K562 (cell line): ENCODE results near the gene ACSF2. TPM values are rescaled to one million over a fixed set of nuclear protein-coding genes. Genes with fewer than 3 reads are reported as not detected.

ENCODE experiments used
- CBX8 ChIP-seq: fragments of 200-600 bp; sonication (generic); IDR thresholded peaks from 2 replicates; pipeline ENCODE4 v1.6.1; 2012; ENCODE audit warnings: borderline replicate concordance, mixed run types, low read depth, mild to moderate bottlenecking, moderate library complexity, mixed read lengths, low read length, control low read depth, inconsistent platforms; ENCODE audit not compliant: poor library complexity, severe bottlenecking; ENCODE audit errors: extremely low read depth
- polyA plus RNA-seq, 8 experiments: library from polyadenylated mRNA; depleted of rRNA in 4 of 8; stranded (reverse) in 5 of 8; unstranded in 3 of 8; fragments of >200 nt; fragmentation: Nextera tagmentation in 2 of 8; fragmentation: Illumina TruSeq in 1 of 8; extraction: Ambion mirVana in 2 of 8; extraction: Trizol in 1 of 8; gene quantifications; 2 replicates each; pipeline versions ENCODE4 v1.2.1 to v1.2.3, GENCODE V29; 2011 to 2014; ENCODE audit warnings: inconsistent platforms in 1 of 8, missing spikeins in 1 of 8
- total RNA-seq, 7 experiments: library from RNA; depleted of rRNA in 6 of 7; stranded (reverse); fragments of >200 nt in 6 of 7; fragmentation: Illumina TruSeq in 2 of 7; extraction: Trizol in 2 of 7; gene quantifications; 2 replicates each; pipeline versions ENCODE4 v1.2.1 to v1.2.3, GENCODE V29; 2011 to 2021; ENCODE audit warnings: low replicate concordance in 1 of 7
- TF ChIP-seq, protein P1 (sequence below): fragments of 450-650 bp; IDR thresholded peaks from 2 replicates; pipeline ENCODE4 v1.6.1; 2016; ENCODE audit warnings: mild to moderate bottlenecking, moderate library complexity

The ACSF2 gene
- total and polyA plus RNA-seq, 9 of the 15 experiments (the other 6 are each of a cell fraction or from before 2014, with no cell fraction given): 0.89 to 6.1 (median 3.5) TPM

DNA sequence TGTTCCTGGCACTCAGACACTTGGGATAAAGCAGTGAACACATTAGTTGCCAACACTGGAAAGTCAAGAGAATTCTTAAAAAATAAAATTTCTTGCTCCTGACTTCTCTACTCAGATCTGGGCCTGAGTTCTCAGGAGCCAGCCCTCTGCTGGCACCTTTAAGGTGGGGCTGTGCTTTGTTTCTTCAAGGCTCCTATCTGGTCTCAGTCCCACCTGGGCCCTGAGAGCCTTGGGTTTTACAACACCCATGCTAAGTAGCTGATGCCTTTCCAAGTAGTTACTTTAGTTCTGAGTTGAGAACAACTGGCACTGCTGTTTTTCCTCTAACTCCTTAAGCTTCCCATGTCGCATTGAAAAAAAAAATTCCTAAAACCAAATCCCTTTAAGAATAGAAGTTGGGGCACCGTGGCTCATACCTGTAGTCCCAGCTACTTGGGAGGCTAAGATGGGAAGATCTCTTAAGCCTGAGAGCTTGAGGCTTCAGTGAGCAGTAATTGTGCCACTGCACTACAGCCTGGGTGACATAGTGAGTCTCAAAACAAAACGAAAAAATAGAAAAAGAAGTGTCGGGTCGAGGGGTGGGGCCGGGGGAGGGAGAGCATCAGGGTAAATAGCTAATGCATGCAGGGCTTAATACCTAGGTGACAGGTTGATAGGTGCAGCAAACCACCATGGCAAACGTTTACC is 26.1 kb downstream of the ACSF2 start (continued):
- TF ChIP-seq, protein P1, sequence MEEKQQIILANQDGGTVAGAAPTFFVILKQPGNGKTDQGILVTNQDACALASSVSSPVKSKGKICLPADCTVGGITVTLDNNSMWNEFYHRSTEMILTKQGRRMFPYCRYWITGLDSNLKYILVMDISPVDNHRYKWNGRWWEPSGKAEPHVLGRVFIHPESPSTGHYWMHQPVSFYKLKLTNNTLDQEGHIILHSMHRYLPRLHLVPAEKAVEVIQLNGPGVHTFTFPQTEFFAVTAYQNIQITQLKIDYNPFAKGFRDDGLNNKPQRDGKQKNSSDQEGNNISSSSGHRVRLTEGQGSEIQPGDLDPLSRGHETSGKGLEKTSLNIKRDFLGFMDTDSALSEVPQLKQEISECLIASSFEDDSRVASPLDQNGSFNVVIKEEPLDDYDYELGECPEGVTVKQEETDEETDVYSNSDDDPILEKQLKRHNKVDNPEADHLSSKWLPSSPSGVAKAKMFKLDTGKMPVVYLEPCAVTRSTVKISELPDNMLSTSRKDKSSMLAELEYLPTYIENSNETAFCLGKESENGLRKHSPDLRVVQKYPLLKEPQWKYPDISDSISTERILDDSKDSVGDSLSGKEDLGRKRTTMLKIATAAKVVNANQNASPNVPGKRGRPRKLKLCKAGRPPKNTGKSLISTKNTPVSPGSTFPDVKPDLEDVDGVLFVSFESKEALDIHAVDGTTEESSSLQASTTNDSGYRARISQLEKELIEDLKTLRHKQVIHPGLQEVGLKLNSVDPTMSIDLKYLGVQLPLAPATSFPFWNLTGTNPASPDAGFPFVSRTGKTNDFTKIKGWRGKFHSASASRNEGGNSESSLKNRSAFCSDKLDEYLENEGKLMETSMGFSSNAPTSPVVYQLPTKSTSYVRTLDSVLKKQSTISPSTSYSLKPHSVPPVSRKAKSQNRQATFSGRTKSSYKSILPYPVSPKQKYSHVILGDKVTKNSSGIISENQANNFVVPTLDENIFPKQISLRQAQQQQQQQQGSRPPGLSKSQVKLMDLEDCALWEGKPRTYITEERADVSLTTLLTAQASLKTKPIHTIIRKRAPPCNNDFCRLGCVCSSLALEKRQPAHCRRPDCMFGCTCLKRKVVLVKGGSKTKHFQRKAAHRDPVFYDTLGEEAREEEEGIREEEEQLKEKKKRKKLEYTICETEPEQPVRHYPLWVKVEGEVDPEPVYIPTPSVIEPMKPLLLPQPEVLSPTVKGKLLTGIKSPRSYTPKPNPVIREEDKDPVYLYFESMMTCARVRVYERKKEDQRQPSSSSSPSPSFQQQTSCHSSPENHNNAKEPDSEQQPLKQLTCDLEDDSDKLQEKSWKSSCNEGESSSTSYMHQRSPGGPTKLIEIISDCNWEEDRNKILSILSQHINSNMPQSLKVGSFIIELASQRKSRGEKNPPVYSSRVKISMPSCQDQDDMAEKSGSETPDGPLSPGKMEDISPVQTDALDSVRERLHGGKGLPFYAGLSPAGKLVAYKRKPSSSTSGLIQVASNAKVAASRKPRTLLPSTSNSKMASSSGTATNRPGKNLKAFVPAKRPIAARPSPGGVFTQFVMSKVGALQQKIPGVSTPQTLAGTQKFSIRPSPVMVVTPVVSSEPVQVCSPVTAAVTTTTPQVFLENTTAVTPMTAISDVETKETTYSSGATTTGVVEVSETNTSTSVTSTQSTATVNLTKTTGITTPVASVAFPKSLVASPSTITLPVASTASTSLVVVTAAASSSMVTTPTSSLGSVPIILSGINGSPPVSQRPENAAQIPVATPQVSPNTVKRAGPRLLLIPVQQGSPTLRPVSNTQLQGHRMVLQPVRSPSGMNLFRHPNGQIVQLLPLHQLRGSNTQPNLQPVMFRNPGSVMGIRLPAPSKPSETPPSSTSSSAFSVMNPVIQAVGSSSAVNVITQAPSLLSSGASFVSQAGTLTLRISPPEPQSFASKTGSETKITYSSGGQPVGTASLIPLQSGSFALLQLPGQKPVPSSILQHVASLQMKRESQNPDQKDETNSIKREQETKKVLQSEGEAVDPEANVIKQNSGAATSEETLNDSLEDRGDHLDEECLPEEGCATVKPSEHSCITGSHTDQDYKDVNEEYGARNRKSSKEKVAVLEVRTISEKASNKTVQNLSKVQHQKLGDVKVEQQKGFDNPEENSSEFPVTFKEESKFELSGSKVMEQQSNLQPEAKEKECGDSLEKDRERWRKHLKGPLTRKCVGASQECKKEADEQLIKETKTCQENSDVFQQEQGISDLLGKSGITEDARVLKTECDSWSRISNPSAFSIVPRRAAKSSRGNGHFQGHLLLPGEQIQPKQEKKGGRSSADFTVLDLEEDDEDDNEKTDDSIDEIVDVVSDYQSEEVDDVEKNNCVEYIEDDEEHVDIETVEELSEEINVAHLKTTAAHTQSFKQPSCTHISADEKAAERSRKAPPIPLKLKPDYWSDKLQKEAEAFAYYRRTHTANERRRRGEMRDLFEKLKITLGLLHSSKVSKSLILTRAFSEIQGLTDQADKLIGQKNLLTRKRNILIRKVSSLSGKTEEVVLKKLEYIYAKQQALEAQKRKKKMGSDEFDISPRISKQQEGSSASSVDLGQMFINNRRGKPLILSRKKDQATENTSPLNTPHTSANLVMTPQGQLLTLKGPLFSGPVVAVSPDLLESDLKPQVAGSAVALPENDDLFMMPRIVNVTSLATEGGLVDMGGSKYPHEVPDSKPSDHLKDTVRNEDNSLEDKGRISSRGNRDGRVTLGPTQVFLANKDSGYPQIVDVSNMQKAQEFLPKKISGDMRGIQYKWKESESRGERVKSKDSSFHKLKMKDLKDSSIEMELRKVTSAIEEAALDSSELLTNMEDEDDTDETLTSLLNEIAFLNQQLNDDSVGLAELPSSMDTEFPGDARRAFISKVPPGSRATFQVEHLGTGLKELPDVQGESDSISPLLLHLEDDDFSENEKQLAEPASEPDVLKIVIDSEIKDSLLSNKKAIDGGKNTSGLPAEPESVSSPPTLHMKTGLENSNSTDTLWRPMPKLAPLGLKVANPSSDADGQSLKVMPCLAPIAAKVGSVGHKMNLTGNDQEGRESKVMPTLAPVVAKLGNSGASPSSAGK: no peak
- peak; percentile 63 for TF ChIP-seq CBX8
